Heart right ventricle (tissue), 16 donors: ENCODE data around the gene GRIK4. TPM values are rescaled to one million over a fixed set of nuclear protein-coding genes. Genes with fewer than 3 reads are reported as not detected.
"Not testable (repeated sequence)": the region's sequence is repeated elsewhere in the genome, so short reads cannot be mapped to it uniquely, and the experiment has no call there.

Experiments
- ATAC-seq, 8 donors: fragments of 200-7000 bp; cut with Tn5 transposase; one replicate each; pipeline ENCODE4 v1.9.1; 2020; ENCODE audit warnings: mild to moderate bottlenecking in 8 of 8, moderate library complexity in 8 of 8, moderate number of reproducible peaks in 1 of 8
- DNase-seq, 2 donors: peaks; one replicate each; pipeline ENCODE4 v3.0.0-alpha.2; 2020
- H3K27ac ChIP-seq, 10 donors: fragments of 200-600 bp; sonication (generic) in 2 of 10; one replicate each; pipeline versions ENCODE4 v1.5.0 to v1.8.0; 2020 to 2022; ENCODE audit warnings: mild to moderate bottlenecking in 3 of 10
- H3K27me3 ChIP-seq, 7 donors: fragments of 200-600 bp; one replicate each; pipeline ENCODE4 v1.8.0; 2021 to 2022; ENCODE audit warnings: mild to moderate bottlenecking in 2 of 7
- H3K36me3 ChIP-seq, 9 donors: fragments of 200-600 bp; sonication (generic) in 1 of 9; one replicate each; pipeline versions ENCODE4 v1.5.0 to v1.8.0; 2020 to 2022; ENCODE audit warnings: mild to moderate bottlenecking in 2 of 9
- H3K4me1 ChIP-seq, 9 donors: fragments of 200-600 bp; sonication (generic) in 1 of 9; one replicate each; pipeline versions ENCODE4 v1.5.0 to v1.8.0; 2020 to 2022; ENCODE audit warnings: mild to moderate bottlenecking in 4 of 9
- H3K4me3 ChIP-seq, 10 donors: fragments of 200-600 bp; sonication (generic) in 2 of 10; one replicate each; pipeline versions ENCODE4 v1.5.0 to v1.8.0; 2020 to 2022; ENCODE audit warnings: mild to moderate bottlenecking in 7 of 10, moderate library complexity in 2 of 10
- H3K9me3 ChIP-seq, 11 donors: fragments of 200-600 bp in 10 of 11; sonication (generic) in 2 of 11; one replicate each; pipeline versions ENCODE4 v1.5.0 to v1.8.0; 2013 to 2022; ENCODE audit warnings: mild to moderate bottlenecking in 2 of 11, control low read depth in 1 of 11, moderate library complexity in 1 of 11
- WGBS, 2 donors: extraction: QIAGEN DNeasy Blood & Tissue Kit; methylation state at CpG; one replicate each; pipeline ENCODE4 v1.1.7; 2013; ENCODE audit warnings: inconsistent platforms in 1 of 2; 5-methylcytosine and 5-hydroxymethylcytosine counted together
- intact Hi-C, 10 donors: fragments of 100-400 bp; cut with DNase I; formaldehyde crosslinking; loops; one replicate each; pipeline versions ENCODE4 v1.11.1 to v1.14.2; 2022
- polyA plus RNA-seq, 2 donors: library from polyadenylated mRNA; stranded (reverse); fragments of 200-250 nt; gene quantifications; one replicate each; pipeline ENCODE4 v1.2.3, GENCODE V29; 2013
- total RNA-seq, 10 donors: library from RNA; stranded (reverse); fragmentation: NEBNext Ultra II Directional in 3 of 10; extraction: Animal tissue kit (Norgen Biotek cat#: 25700) in 3 of 10; gene quantifications; one replicate each; pipeline versions ENCODE4 v1.2.1 to v1.2.4, GENCODE V29; 2021 to 2023
- TF ChIP-seq, protein P1 (sequence below), 9 donors: fragments of 200-600 bp; sonication (generic) in 2 of 9; IDR thresholded peaks; one replicate each; pipeline versions ENCODE4 v1.5.0 to v1.8.0; 2021 to 2022; ENCODE audit warnings: antibody characterized with exemption in 9 of 9, mild to moderate bottlenecking in 5 of 9, moderate library complexity in 1 of 9
- donor health status: Arrhythmogenic right ventricular cardiomyopathy.
- donor health status: ischemic (EF 13 %, LVEDD 7.1; RV severe dilation, severe dysfunction).
- donor health status: healthy with polysubstance abuse.
- donor health status: DM: no; HTN: yes; CAD: no.
- donor health status: DM: no; HTN: no; CAD: no.
- donor health status: ischemic (EF 25% LVEDD 6.9; RV normal size, moderate dysfunction).
- donor health status: ischemic (EF 25% LVEDD 5.7; RV mildly dilated, moderate dysfunction).
- donor health status: healthy.
- donor health status: DM: yes; HTN: yes; CAD: no.
- donor health status: Ischemic cardiomyopathy.
- donor health status: ischemic (EF 35%, LVEDD 5.7; RV mildly dilated, moderate dysfunction).
- donor health status: nonischemic (EF 11% LVEDD 7.7; RV severe dilation, severe dysfunction).
- donor health status: DM: yes; HTN: yes; CAD: no.
- donor health status: PGD.
- donor health status: ischemic (EF 29% LVEDD 5.4; RV normal size, mild dysfunction).
- donor health status: nonischemic (EF 23%, LVEDD 6.1; RV moderate dilation, normal function).

Gene GRIK4
- total and polyA plus RNA-seq, 12 donors: 0.01 to 0.85 (median 0.37) TPM; not detected in 6

DNA sequence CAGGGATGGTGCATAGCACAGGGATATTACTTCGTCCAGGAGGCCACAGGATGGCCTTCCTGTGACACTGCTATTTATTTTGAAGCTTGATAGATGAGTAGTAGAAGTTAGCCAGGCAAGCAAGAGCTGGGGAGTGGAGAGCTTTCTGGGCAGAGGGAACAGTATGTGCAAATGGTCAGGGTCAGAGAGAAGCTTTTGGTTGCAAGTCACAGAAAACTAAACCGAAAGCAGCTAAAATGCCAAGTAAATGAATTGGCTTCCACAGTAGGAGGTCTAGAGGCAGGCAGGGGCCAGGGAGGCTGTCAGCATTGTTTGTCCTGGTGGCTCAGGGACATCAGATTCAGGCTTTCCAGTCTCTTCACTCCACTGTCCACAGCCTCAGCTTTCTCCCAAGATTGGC lies 247.5 kb downstream of the GRIK4 start:
- peaks cover 0 to 8% (median 0%) of the 10 kb centered on the region in 7 donors for H3K27me3 ChIP-seq
- no peak overlapping the region for H3K4me3 ChIP-seq
- intact Hi-C loops: no loop called here
- peaks cover 0 to 5% (median 0%) of the 10 kb centered on the region in 11 donors for H3K9me3 ChIP-seq
- 53 to 54% methylated on average over 2 of the region's 2 CpGs for WGBS, 2 donors
- TF ChIP-seq, protein P1, sequence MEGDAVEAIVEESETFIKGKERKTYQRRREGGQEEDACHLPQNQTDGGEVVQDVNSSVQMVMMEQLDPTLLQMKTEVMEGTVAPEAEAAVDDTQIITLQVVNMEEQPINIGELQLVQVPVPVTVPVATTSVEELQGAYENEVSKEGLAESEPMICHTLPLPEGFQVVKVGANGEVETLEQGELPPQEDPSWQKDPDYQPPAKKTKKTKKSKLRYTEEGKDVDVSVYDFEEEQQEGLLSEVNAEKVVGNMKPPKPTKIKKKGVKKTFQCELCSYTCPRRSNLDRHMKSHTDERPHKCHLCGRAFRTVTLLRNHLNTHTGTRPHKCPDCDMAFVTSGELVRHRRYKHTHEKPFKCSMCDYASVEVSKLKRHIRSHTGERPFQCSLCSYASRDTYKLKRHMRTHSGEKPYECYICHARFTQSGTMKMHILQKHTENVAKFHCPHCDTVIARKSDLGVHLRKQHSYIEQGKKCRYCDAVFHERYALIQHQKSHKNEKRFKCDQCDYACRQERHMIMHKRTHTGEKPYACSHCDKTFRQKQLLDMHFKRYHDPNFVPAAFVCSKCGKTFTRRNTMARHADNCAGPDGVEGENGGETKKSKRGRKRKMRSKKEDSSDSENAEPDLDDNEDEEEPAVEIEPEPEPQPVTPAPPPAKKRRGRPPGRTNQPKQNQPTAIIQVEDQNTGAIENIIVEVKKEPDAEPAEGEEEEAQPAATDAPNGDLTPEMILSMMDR (IDR thresholded peaks at IDR 0.05): no peak
- H3K27ac ChIP-seq: no peak overlapping the region
- ATAC-seq: no peak
- DNase-seq: no peak
- no peaks in the 10 kb centered on the region for H3K4me1 ChIP-seq
- no peaks in the 10 kb centered on the region for H3K36me3 ChIP-seq

DNA sequence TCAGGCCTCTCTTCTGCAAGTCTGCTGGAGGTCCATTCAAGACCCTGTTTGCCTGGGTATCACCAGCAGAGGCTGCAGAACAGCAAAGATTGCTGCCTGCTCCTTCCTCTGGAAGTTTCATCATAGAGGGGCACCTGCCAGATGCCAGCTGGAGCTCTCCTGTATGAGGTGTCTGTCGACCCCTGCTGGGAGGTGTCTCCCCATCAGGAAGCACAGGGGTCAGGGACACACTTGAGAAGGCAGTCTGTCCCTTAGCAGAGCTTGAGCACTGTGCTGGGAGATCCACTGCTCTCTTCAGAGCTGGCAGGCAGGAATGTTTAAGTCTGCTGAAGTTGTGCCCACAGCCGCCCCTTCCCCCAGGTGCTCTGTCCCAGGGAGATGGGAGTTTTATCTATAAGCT lies 254.2 kb downstream of the GRIK4 start:
- DNase-seq, H3K27ac ChIP-seq, H3K4me3 ChIP-seq, intact Hi-C loops, H3K4me1 ChIP-seq, ATAC-seq, H3K36me3 ChIP-seq: not testable (repeated sequence)
- 62 to 77% methylated on average over 2 of the region's 2 CpGs for WGBS, 2 donors
- H3K9me3 ChIP-seq: peaks cover 0 to 34% (median 12%) of the 10 kb centered on the region in 11 donors
- peaks cover 0 to 21% (median 11%) of the 10 kb centered on the region in 7 donors for H3K27me3 ChIP-seq

DNA sequence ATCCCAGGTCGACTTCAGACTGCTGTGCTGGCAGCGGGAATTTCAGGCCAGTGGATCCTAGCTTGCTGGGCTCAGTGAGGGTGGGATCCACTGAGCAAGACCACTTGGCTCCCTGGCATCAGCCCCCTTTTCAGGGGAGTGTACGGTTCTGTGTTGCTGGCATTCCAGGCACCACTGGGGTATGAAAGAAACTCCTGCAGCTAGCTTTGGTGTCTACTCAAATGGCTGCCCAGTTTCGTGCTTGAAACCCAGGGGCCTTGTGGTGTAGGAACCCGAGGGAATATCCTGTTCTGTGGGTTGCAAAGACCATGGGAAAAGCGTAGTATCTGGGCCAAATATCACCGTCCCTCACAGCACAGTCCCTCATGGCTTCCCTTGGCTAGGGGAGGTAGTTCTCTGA lies 254.8 kb downstream of the GRIK4 start:
- TF ChIP-seq, protein P1 (IDR thresholded peaks at IDR 0.05): no peak
- peaks cover 0 to 34% (median 12%) of the 10 kb centered on the region in 11 donors for H3K9me3 ChIP-seq
- DNase-seq (no peak), ATAC-seq (no peak)
- no peaks in the 10 kb centered on the region for H3K36me3 ChIP-seq
- H3K27ac ChIP-seq: no peak overlapping the region
- 77% methylated on average over 7 of the region's 7 CpGs for WGBS, 2 donors
- H3K4me1 ChIP-seq: no peaks in the 10 kb centered on the region
- no peak overlapping the region for H3K4me3 ChIP-seq
- peaks cover 0 to 23% (median 11%) of the 10 kb centered on the region in 7 donors for H3K27me3 ChIP-seq
- intact Hi-C loops: no loop called here

DNA sequence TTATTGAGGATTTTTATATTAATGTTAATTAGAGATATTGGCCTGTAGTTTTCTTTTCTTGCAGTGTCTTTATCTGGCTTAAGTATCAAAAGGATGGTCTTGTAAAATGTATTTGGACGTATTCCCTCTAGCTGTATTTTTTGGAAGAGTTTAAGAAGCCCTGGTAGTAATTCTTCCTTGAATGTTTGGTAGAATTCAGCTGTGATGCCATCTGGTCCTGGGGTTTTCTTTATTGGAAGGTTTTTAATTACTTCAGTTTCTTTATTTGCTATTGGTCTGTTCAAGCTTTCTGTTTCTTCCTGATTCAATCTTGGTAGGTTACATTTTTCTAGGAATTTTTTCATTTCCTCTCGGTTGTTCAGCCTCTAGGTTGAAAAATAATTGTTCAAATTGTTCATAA lies 257.4 kb downstream of the GRIK4 start:
- peaks cover 0 to 30% (median 13%) of the 10 kb centered on the region in 7 donors for H3K27me3 ChIP-seq
- intact Hi-C loops: no loop called here
- 64 to 80% methylated on average over 2 of the region's 2 CpGs for WGBS, 2 donors
- H3K9me3 ChIP-seq: peaks cover 0 to 30% (median 12%) of the 10 kb centered on the region in 11 donors
- no peak overlapping the region for H3K4me3 ChIP-seq
- no peaks in the 10 kb centered on the region for H3K36me3 ChIP-seq
- no peak overlapping the region for H3K27ac ChIP-seq
- ATAC-seq: no peak
- no peaks in the 10 kb centered on the region for H3K4me1 ChIP-seq
- TF ChIP-seq, protein P1 (IDR thresholded peaks at IDR 0.05): no peak
- no peak for DNase-seq

DNA sequence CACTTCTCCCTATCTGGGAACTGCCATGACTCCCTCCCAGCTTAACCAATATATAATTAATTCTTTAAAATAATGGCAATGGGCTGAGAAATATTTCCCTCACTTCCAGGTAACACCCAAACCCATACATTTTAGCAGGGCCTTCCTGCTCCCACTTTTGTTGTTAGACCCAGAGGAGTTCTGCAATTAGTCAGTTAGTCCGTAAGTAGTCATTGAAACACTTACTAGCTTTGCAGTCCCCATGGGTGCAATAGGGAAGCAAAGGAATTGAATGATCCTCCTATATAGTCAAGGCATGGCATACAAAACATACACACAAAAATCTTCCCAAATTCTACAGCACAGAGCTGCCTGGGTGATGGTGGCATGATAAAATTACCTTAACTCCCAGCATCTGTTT lies 258.4 kb downstream of the GRIK4 start:
- no peak for ATAC-seq
- no peak for DNase-seq
- peaks cover 0 to 34% (median 15%) of the 10 kb centered on the region in 7 donors for H3K27me3 ChIP-seq
- 77 to 93% methylated on average over 1 of the region's 1 CpG for WGBS, 2 donors
- intact Hi-C loops: no loop called here
- peaks cover 0 to 23% (median 12%) of the 10 kb centered on the region in 11 donors for H3K9me3 ChIP-seq
- H3K36me3 ChIP-seq: no peaks in the 10 kb centered on the region
- H3K4me3 ChIP-seq: no peak overlapping the region
- H3K27ac ChIP-seq: no peak overlapping the region
- TF ChIP-seq, protein P1 (IDR thresholded peaks at IDR 0.05): no peak
- no peaks in the 10 kb centered on the region for H3K4me1 ChIP-seq
